ENCODE data around the gene DNLZ. TPM values are rescaled to one million over a fixed set of nuclear protein-coding genes. Genes with fewer than 3 reads are reported as not detected.

Gene DNLZ
- total RNA-seq, 4 donors from 2014 or later = 6.8 to 29.4 (median 27.3) TPM

- Histone ChIP-seq H3K27me3 (no peaks in the 10 kb centered on the region), H3K27ac (no peak overlapping the region), H3K9me3 (no peaks in the 10 kb centered on the region), H3K4me1 (no peaks in the 10 kb centered on the region), H3K36me3 (no peaks in the 10 kb centered on the region), H3K4me3 (no peak overlapping the region)
- TF ChIP-seq CTCF (IDR thresholded peaks at IDR 0.05) = no peak
- TF ChIP-seq POLR2A (IDR thresholded peaks at IDR 0.05) = no peak
- intact Hi-C loops (cut with DNase I; ENCODE audit: low total_unique reads) = no loop called here
- DNase-seq = no peak
Observed at GRCh38 chr9:136311051-136312008, 52.2 kb downstream of the DNLZ start.

DNA sequence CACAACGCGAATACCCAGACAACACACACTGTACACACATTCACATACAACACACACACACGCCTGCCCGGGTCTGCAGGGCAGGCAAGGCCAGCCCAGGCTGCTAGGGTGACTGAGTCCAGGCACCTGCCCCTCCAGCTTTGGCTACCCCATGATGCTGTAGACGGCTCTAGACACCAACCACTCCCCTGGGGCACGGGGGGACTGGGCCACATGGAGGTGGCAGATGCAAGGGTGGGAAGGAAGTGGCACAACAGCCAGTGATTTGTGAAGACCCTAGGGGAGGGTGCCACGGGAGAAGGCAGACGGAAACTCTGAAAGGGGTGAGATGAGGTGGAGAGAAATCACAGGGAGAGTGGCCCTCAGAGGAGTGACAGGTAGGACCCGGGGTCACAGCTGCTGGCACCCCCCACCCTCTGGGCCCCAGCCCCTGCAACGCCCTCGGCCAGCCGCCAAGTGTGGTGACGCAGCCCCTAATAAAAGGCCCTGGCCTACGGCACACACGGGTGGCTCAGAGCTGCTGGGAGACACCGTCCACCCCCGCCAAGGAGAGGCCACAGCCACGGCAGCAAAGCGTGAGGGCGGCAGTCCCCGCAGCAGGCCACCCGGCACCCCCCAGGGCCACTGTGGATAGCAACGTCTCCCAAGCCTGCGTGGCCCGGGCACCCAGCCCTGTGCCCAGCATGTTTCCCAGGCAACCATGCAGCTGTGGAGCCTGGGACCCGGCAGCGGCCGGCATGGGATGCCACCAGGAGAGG, 53.1 kb downstream of the DNLZ start:
- Histone ChIP-seq H3K4me3 (no peak overlapping the region), H3K27ac (no peak overlapping the region), H3K9me3 (no peaks in the 10 kb centered on the region), H3K36me3 (no peaks in the 10 kb centered on the region), H3K27me3 (no peaks in the 10 kb centered on the region), H3K4me1 (no peaks in the 10 kb centered on the region)
- no peak for DNase-seq
- intact Hi-C loops (cut with DNase I; ENCODE audit: low total_unique reads) = no loop called here
- no peak for TF ChIP-seq POLR2A (IDR thresholded peaks at IDR 0.05)
- no peak for TF ChIP-seq CTCF (IDR thresholded peaks at IDR 0.05)

GRCh38 chr9:136309806-136310220, 53.7 kb downstream of the DNLZ start:
- no peak overlapping the region for H3K27ac ChIP-seq
- no peak overlapping the region for H3K4me3 ChIP-seq
- TF ChIP-seq POLR2A (IDR thresholded peaks at IDR 0.05) (no peak), CTCF (IDR thresholded peaks at IDR 0.05) (no peak)
- H3K27me3 ChIP-seq = no peaks in the 10 kb centered on the region
- DNase-seq = no peak
- intact Hi-C loops (cut with DNase I; ENCODE audit: low total_unique reads) = no loop called here
- no peaks in the 10 kb centered on the region for H3K4me1 ChIP-seq
- no peaks in the 10 kb centered on the region for H3K36me3 ChIP-seq
- no peaks in the 10 kb centered on the region for H3K9me3 ChIP-seq

Other genes starting within 250 kb of the DNLZ start
- 10 to 100 TPM; 14.7 to 42.0 (median 28.0) TPM for gene TMEM250, start 244.9 kb downstream of the DNLZ start, total RNA-seq
- not detected for gene LHX3, start 158.6 kb downstream of the DNLZ start, total RNA-seq
- gene QSOX2, start 117.9 kb downstream of the DNLZ start, total RNA-seq = 10 to 100 TPM in 2 of 4 donors, 1 to 10 TPM in 2; 5.6 to 13.1 (median 9.2) TPM
- 1 to 10 TPM in 2 of 4 donors, under 1 TPM in 2; 0.27 to 5.1 (median 2.2) TPM for gene CCDC187, start 59.6 kb downstream of the DNLZ start, total RNA-seq
- gene GPSM1, start 36.2 kb downstream of the DNLZ start, total RNA-seq = 10 to 100 TPM in 2 of 4 donors, 1 to 10 TPM in 2; 4.4 to 43.6 (median 24.1) TPM
- gene CARD9, start 9.9 kb upstream of the DNLZ start, total RNA-seq = 10 to 100 TPM in 1 of 4 donors, 1 to 10 TPM in 2, under 1 TPM in 1; under 0.01 to 10.6 (median 2.5) TPM
- 10 to 100 TPM in 2 of 4 donors, 1 to 10 TPM in 1, under 1 TPM in 1; 0.51 to 12.5 (median 7.7) TPM for gene SNAPC4, start 36.4 kb upstream of the DNLZ start, total RNA-seq
- gene ENTR1, start 46.9 kb upstream of the DNLZ start, total RNA-seq = 10 to 100 TPM; 19.5 to 44.0 (median 21.2) TPM
- 10 to 100 TPM in 3 of 4 donors, under 1 TPM in 1; 0.77 to 39.0 (median 29.5) TPM for gene PMPCA, start 46.9 kb upstream of the DNLZ start, total RNA-seq
- 10 to 100 TPM in 2 of 4 donors, 1 to 10 TPM in 2; 6.7 to 19.7 (median 11.2) TPM for gene INPP5E, start 76.1 kb upstream of the DNLZ start, total RNA-seq
- 10 to 100 TPM; 18.8 to 73.2 (median 35.1) TPM for gene SEC16A, start 119.3 kb upstream of the DNLZ start, total RNA-seq
- gene NOTCH1, start 182.3 kb upstream of the DNLZ start, total RNA-seq = 100 to 1,000 TPM in 1 of 4 donors, 10 to 100 TPM in 3; 19.7 to 109 (median 35.6) TPM